CD4-positive, alpha-beta T cell (primary cell): ENCODE measurements around the gene C5orf63. TPM values are rescaled to one million over a fixed set of nuclear protein-coding genes. Genes with fewer than 3 reads are reported as not detected.

ENCODE experiments used
- ATAC-seq: fragments of 200-7000 bp; cut with Tn5 transposase; one replicate; pipeline ENCODE4 v1.10.0; 2022; ENCODE audit warnings: mild to moderate bottlenecking; ENCODE audit not compliant: poor library complexity
- CTCF ChIA-PET: fragments of 350-600 bp; sonication (Branson Sonifier 250); formaldehyde crosslinking; loops from one replicate; lab custom pipeline; 2021; ENCODE audit warnings: antibody characterized with exemption, inconsistent platforms; lab: Charles Lee
- POLR2A ChIA-PET: fragments of 350-600 bp; sonication (Branson Sonifier 250); formaldehyde crosslinking; loops from one replicate; lab custom pipeline; 2021; ENCODE audit warnings: antibody characterized with exemption, inconsistent platforms; lab: Charles Lee
- DNase-seq, 14 experiments: peaks; one replicate each; pipeline ENCODE4 v3.0.0-alpha.2; 2013 to 2020; ENCODE audit warnings: mixed read lengths in 2 of 14
- H3K27ac ChIP-seq, 2 donors: one replicate each; pipeline versions ENCODE4 v1.5.1 to v1.7.0; 2013; ENCODE audit warnings: low read length in 2 of 2, low read depth in 1 of 2, mild to moderate bottlenecking in 1 of 2
- H3K27me3 ChIP-seq, 2 experiments: 1 replicate in 1 of 2; 2 replicates in 1 of 2; pipeline versions ENCODE4 v1.6.1 to v1.7.0; 2013; ENCODE audit warnings: low read length in 2 of 2, control low read depth in 1 of 2, mild to moderate bottlenecking in 1 of 2, moderate library complexity in 1 of 2; ENCODE audit not compliant: insufficient read depth in 2 of 2, control insufficient read depth in 1 of 2
- H3K36me3 ChIP-seq: one replicate; pipeline ENCODE4 v1.6.1; 2013; ENCODE audit warnings: low read length, control low read depth; ENCODE audit not compliant: insufficient read depth
- H3K4me1 ChIP-seq: one replicate; pipeline ENCODE4 v1.6.1; 2013; ENCODE audit warnings: low read length, control low read depth; ENCODE audit not compliant: insufficient read depth
- H3K4me3 ChIP-seq: one replicate; pipeline ENCODE4 v1.5.1; 2013; ENCODE audit warnings: mild to moderate bottlenecking, low read length, moderate library complexity
- H3K9me3 ChIP-seq, 2 experiments: 1 replicate in 1 of 2; 2 replicates in 1 of 2; pipeline versions ENCODE4 v1.6.1 to v1.7.0; 2013; ENCODE audit warnings: low read length in 2 of 2, mild to moderate bottlenecking in 2 of 2, control low read depth in 1 of 2, moderate library complexity in 1 of 2; ENCODE audit not compliant: control insufficient read depth in 1 of 2, insufficient read depth in 1 of 2
- H3K27ac Mint-ChIP-seq: one replicate; pipeline ENCODE4 v1.8.0; 2020; ENCODE audit warnings: mixed read lengths
- H3K27me3 Mint-ChIP-seq: one replicate; pipeline ENCODE4 v1.8.0; 2021; ENCODE audit warnings: mixed read lengths
- H3K36me3 Mint-ChIP-seq: one replicate; pipeline ENCODE4 v1.8.0; 2021; ENCODE audit warnings: low read depth, mixed read lengths
- H3K4me1 Mint-ChIP-seq: one replicate; pipeline ENCODE4 v1.8.0; 2021; ENCODE audit warnings: low read depth, mixed read lengths
- H3K4me3 Mint-ChIP-seq: one replicate; pipeline ENCODE4 v1.8.0; 2020; ENCODE audit warnings: mild to moderate bottlenecking, mixed read lengths
- H3K9me3 Mint-ChIP-seq: one replicate; pipeline ENCODE4 v1.8.0; 2020; ENCODE audit warnings: mixed read lengths
- CTCF ChIP-seq: fragments of 200-600 bp; IDR thresholded peaks from one replicate; pipeline ENCODE4 v1.8.0; 2022; ENCODE audit warnings: antibody characterized with exemption, mild to moderate bottlenecking
- intact Hi-C, 2 experiments: fragments of 100-400 bp; cut with DNase I in 1 of 2; cut with micrococcal nuclease in 1 of 2; formaldehyde crosslinking; loops; one replicate each; pipeline versions ENCODE4 v1.15.1 to v1.9.0; 2023 to 2025; cut with DNase I, micrococcal nuclease
- total RNA-seq, 174 experiments: library from RNA in 2 of 174; stranded (reverse) in 2 of 174; gene quantifications; one replicate each; pipeline ENCODE4 v1.2.3 and lab custom pipeline; 2021 to 2026

Gene C5orf63
- total RNA-seq, 2 experiments from 2014 or later: 5.1 to 5.7 TPM

GRCh38 chr5:127061537-127061936 lies 11.8 kb downstream of the C5orf63 start:
- Mint-ChIP-seq H3K27me3 (no peaks in the 10 kb centered on the region), H3K36me3 (peaks cover 38% of the 10 kb centered on the region), H3K4me1 (peaks cover 4% of the 10 kb centered on the region), H3K27ac (no peak overlapping the region), H3K4me3 (no peak overlapping the region), H3K9me3 (no peaks in the 10 kb centered on the region)
- Histone ChIP-seq H3K9me3 (no peaks in the 10 kb centered on the region), H3K4me1 (no peaks in the 10 kb centered on the region), H3K27me3 (no peaks in the 10 kb centered on the region), H3K4me3 (no peak overlapping the region), H3K27ac (no peak overlapping the region), H3K36me3 (peaks cover 6% of the 10 kb centered on the region)
- ChIA-PET POLR2A (no interaction called here), CTCF (no interaction called here)
- ATAC-seq (no peak), DNase-seq (no peak)
- intact Hi-C loops: no loop called here
- no peak for TF ChIP-seq CTCF

- ATAC-seq (no peak), DNase-seq (no peak)
- H3K36me3 ChIP-seq: peaks cover 15% of the 10 kb centered on the region
- no peaks in the 10 kb centered on the region for H3K4me1 ChIP-seq
- ChIA-PET POLR2A (no interaction called here), CTCF (no interaction called here)
- no peaks in the 10 kb centered on the region for H3K27me3 Mint-ChIP-seq
- H3K4me3 Mint-ChIP-seq: no peak overlapping the region
- no peak overlapping the region for H3K27ac Mint-ChIP-seq
- H3K4me1 Mint-ChIP-seq: peaks cover 4% of the 10 kb centered on the region
- H3K9me3 ChIP-seq: no peaks in the 10 kb centered on the region
- intact Hi-C loops: no loop called here
- no peak overlapping the region for H3K27ac ChIP-seq
- H3K27me3 ChIP-seq: no peaks in the 10 kb centered on the region
- no peak overlapping the region for H3K4me3 ChIP-seq
- no peaks in the 10 kb centered on the region for H3K9me3 Mint-ChIP-seq
- peaks cover 48% of the 10 kb centered on the region for H3K36me3 Mint-ChIP-seq
- TF ChIP-seq CTCF: no peak
These were observed 12.8 kb downstream of the C5orf63 start for GRCh38 chr5:127060470-127060985.

GRCh38 chr5:127056896-127057295 lies 16.4 kb downstream of the C5orf63 start:
- H3K4me3 Mint-ChIP-seq: no peak overlapping the region
- TF ChIP-seq CTCF: no peak
- Histone ChIP-seq H3K27ac (no peak overlapping the region), H3K4me1 (no peaks in the 10 kb centered on the region), H3K9me3 (no peaks in the 10 kb centered on the region), H3K36me3 (peaks cover 9% of the 10 kb centered on the region), H3K27me3 (no peaks in the 10 kb centered on the region), H3K4me3 (no peak overlapping the region)
- no peaks in the 10 kb centered on the region for H3K27me3 Mint-ChIP-seq
- intact Hi-C loops: no loop called here
- peaks cover 2% of the 10 kb centered on the region for H3K4me1 Mint-ChIP-seq
- peaks cover 78% of the 10 kb centered on the region for H3K36me3 Mint-ChIP-seq
- no peak overlapping the region for H3K27ac Mint-ChIP-seq
- no peak for ATAC-seq
- POLR2A ChIA-PET: interaction anchor here (1.2 to 1.6 kb wide), 2 partner anchors 10 to 14 kb away, joined by 3 read pairs; no protein-coding TSS in a partner anchor
- CTCF ChIA-PET: no interaction called here
- H3K9me3 Mint-ChIP-seq: no peaks in the 10 kb centered on the region
- DNase-seq: no peak
